GM18511 (cell line): Measurements from ENCODE around the gene G6PC3.
"Not testable (repeated sequence)": the region's sequence is repeated elsewhere in the genome, so short reads cannot be mapped to it uniquely, and the experiment has no call there.

Source experiments
- ATAC-seq: cut with Tn5 transposase; IDR thresholded peaks from one replicate; pipeline ENCODE4 v1.9.1; 2021; ENCODE audit warnings: mild to moderate bottlenecking, moderate library complexity; ENCODE audit not compliant: unreplicated experiment

G6PC3 gene

GRCh38 chr17:44070455-44071197, at the start of gene G6PC3:
TSS of gene G6PC3 (plus strand) at chr17:44070735. CDS start at chr17:44070966, 231 bp downstream.
- peak; percentile 77 for ATAC-seq

GRCh38 chr17:44021227-44021626, 49.3 kb upstream of the G6PC3 start:
- not testable (repeated sequence) for ATAC-seq

GRCh38 chr17:44022246-44022645, 48.3 kb upstream of the G6PC3 start:
- ATAC-seq = no peak

GRCh38 chr17:44023545-44024270, 46.8 kb upstream of the G6PC3 start:
- ATAC-seq = no peak

- no peak for ATAC-seq
These were observed 46.3 kb upstream of the G6PC3 start for GRCh38 chr17:44024271-44024663.

GRCh38 chr17:44024853-44025252, 45.7 kb upstream of the G6PC3 start:
- ATAC-seq = no peak

- ATAC-seq = no peak
These were observed 40.8 kb upstream of the G6PC3 start for GRCh38 chr17:44029736-44030135.

GRCh38 chr17:44030482-44030881, 40.1 kb upstream of the G6PC3 start:
- ATAC-seq = no peak

GRCh38 chr17:44033861-44034408, 36.6 kb upstream of the G6PC3 start:
- ATAC-seq = no peak

- not testable (repeated sequence) for ATAC-seq
These were observed 35.8 kb upstream of the G6PC3 start for GRCh38 chr17:44034688-44035087.

GRCh38 chr17:44037471-44037870, 33.1 kb upstream of the G6PC3 start:
- no peak for ATAC-seq

GRCh38 chr17:44038604-44039011, 31.9 kb upstream of the G6PC3 start:
- no peak for ATAC-seq

GRCh38 chr17:44039829-44040635, 30.5 kb upstream of the G6PC3 start:
- ATAC-seq = no peak

- ATAC-seq = no peak
These were observed 27.3 kb upstream of the G6PC3 start for GRCh38 chr17:44043272-44043696.

GRCh38 chr17:44044071-44044470, 26.5 kb upstream of the G6PC3 start:
- no peak for ATAC-seq

- no peak for ATAC-seq
These were observed 25.0 kb upstream of the G6PC3 start for GRCh38 chr17:44045486-44045885.

GRCh38 chr17:44046893-44047292, 23.6 kb upstream of the G6PC3 start:
- ATAC-seq = not testable (repeated sequence)

GRCh38 chr17:44049294-44050060, 21.1 kb upstream of the G6PC3 start:
- ATAC-seq = no peak

GRCh38 chr17:44053125-44053872, 17.2 kb upstream of the G6PC3 start:
- ATAC-seq = no peak
